SK-N-MC (cell line): ENCODE results near the gene ADGRA1.

ENCODE experiments used
- EZH2 ChIP-seq: fragments of 200-600 bp; sonication (generic); IDR thresholded peaks from one replicate; pipeline ENCODE4 v1.6.1; 2017; ENCODE audit warnings: antibody characterized with exemption
- FOXP2 ChIP-seq: optimal IDR thresholded peaks from 2 replicates; pipeline ENCODE3; 2011; ENCODE audit warnings: mild to moderate bottlenecking, moderate library complexity; ENCODE audit not compliant: insufficient read depth; ENCODE audit errors: extremely low read length, control extremely low read depth
- POLR2AphosphoS5 ChIP-seq: IDR thresholded peaks from 2 replicates; pipeline ENCODE4 v1.6.1; 2012; ENCODE audit warnings: mild to moderate bottlenecking, low read depth, low read length, borderline replicate concordance

DNA sequence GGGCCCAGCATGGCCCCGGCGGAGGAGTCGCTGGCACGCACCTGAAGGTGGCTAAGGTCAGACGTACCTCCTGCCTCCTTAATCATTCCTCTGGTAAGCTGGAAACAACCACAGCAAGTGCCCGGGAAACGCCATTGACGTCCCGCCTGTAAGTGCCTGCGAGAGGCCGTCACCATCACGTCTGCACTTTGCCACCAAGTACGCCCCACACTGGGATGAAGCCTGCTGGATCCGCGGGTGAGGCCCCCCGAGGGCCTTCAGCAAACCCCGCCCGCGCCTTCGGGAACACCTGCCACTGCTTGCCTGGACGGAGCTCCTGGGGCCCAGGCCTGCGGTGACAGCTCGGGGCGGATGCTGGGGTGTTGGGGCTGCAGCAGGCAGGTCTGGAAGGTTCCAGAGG lies 12.5 kb downstream of the ADGRA1 start:
- TF ChIP-seq EZH2 (no peak), POLR2AphosphoS5 (no peak), FOXP2 (no peak)
